A673 (cell line): ENCODE results near the gene CCN5. TPM values are rescaled to one million over a fixed set of nuclear protein-coding genes. Genes with fewer than 3 reads are reported as not detected.

Source experiments
- BruUV-seq: library from RNA; stranded (reverse); fragments of 400-500 nt; replicated peaks from 2 replicates; lab custom pipeline; 2021; lab: Mats Ljungman, UMichigan
- CTCF ChIA-PET: fragments of 300-600 bp; sonication (Branson Sonifier 250); formaldehyde crosslinking; loops from one replicate; lab custom pipeline; 2022; ENCODE audit warnings: antibody characterized with exemption; lab: Charles Lee
- POLR2A ChIA-PET: fragments of 300-600 bp; sonication (Branson Sonifier 250); formaldehyde crosslinking; loops from one replicate; lab custom pipeline; 2022; ENCODE audit warnings: antibody characterized with exemption; ENCODE audit not compliant: low non-redundant PET; lab: Charles Lee
- DNase-seq: peaks from one replicate; pipeline ENCODE4 v3.0.0-alpha.2; 2015; ENCODE audit warnings: low spot score
- H3K27ac ChIP-seq: fragments of 200-600 bp; sonication (generic); 2 replicates; pipeline ENCODE4 v1.5.1; 2016; ENCODE audit warnings: mixed run types, low read depth, mild to moderate bottlenecking, mixed read lengths, antibody characterized with exemption, low read length; ENCODE audit not compliant: poor library complexity, severe bottlenecking
- H3K27me3 ChIP-seq: fragments of 200-600 bp; sonication (generic); replicated peaks from 2 replicates; pipeline ENCODE4 v1.6.1; 2017; ENCODE audit warnings: mixed run types, low read depth, mild to moderate bottlenecking, mixed read lengths, antibody characterized with exemption, low read length; ENCODE audit not compliant: insufficient read depth, poor library complexity
- H3K36me3 ChIP-seq: fragments of 200-600 bp; sonication (generic); 2 replicates; pipeline ENCODE4 v1.6.1; 2016; ENCODE audit warnings: mixed run types, mild to moderate bottlenecking, mixed read lengths, antibody characterized with exemption, low read length; ENCODE audit not compliant: insufficient read depth, poor library complexity, severe bottlenecking
- H3K4me1 ChIP-seq: fragments of 200-600 bp; sonication (generic); 2 replicates; pipeline ENCODE4 v1.6.1; 2017; ENCODE audit warnings: mixed run types, mild to moderate bottlenecking, mixed read lengths, antibody characterized with exemption, low read length; ENCODE audit not compliant: insufficient read depth, poor library complexity, severe bottlenecking
- H3K4me3 ChIP-seq: fragments of 200-600 bp; sonication (generic); 2 replicates; pipeline ENCODE4 v1.5.1; 2016; ENCODE audit warnings: low read depth, mixed run types, mild to moderate bottlenecking, mixed read lengths, low read length; ENCODE audit not compliant: poor library complexity, severe bottlenecking
- H3K9me3 ChIP-seq: fragments of 200-600 bp; sonication (generic); 2 replicates; pipeline ENCODE4 v1.6.1; 2016; ENCODE audit warnings: mixed run types, low read depth, mild to moderate bottlenecking, mixed read lengths, antibody characterized with exemption, low read length; ENCODE audit not compliant: poor library complexity, severe bottlenecking
- CTCF ChIP-seq: fragments of 300-800, 200-600 bp; sonication (generic); conservative IDR thresholded peaks from 2 replicates; pipeline ENCODE4 v1.5.1; 2017; ENCODE audit warnings: low read depth, mild to moderate bottlenecking, antibody characterized with exemption, low read length, moderate library complexity, mixed read lengths
- EZH2 ChIP-seq: fragments of 200-600 bp; sonication (generic); IDR thresholded peaks from 2 replicates; pipeline ENCODE4 v1.6.1; 2017; ENCODE audit warnings: borderline replicate concordance, low read depth, mild to moderate bottlenecking, mixed read lengths, antibody characterized with exemption, low read length; ENCODE audit not compliant: poor library complexity, severe bottlenecking
- intact Hi-C: fragments of 100-400 bp; cut with micrococcal nuclease; formaldehyde crosslinking; loops from one replicate; pipeline ENCODE4 v1.10.0; 2022; ENCODE audit not compliant: unreplicated experiment
- total RNA-seq: library from RNA; stranded (reverse); gene quantifications from 2 replicates; pipeline ENCODE4 v1.2.3, GENCODE V29; 2021

The CCN5 gene
- total RNA-seq, 1 experiment from 2014 or later, result not detected

GRCh38 chr20:44723391-44723790 is 8.2 kb downstream of the CCN5 start:
- no peak overlapping the region for H3K27ac ChIP-seq
- H3K27me3 ChIP-seq, result no peaks in the 10 kb centered on the region
- intact Hi-C loops, result no loop called here
- DNase-seq, result no peak
- H3K36me3 ChIP-seq, result no peaks in the 10 kb centered on the region
- ChIA-PET CTCF (no interaction called here), POLR2A (no interaction called here)
- no peak overlapping the region for H3K4me3 ChIP-seq
- BruUV-seq, result no TSS peak
- no peaks in the 10 kb centered on the region for H3K9me3 ChIP-seq
- peaks cover 22% of the 10 kb centered on the region for H3K4me1 ChIP-seq
- TF ChIP-seq EZH2, result no peak
- TF ChIP-seq CTCF, result no peak

GRCh38 chr20:44723798-44724362 is 8.7 kb downstream of the CCN5 start:
- BruUV-seq, result no TSS peak
- intact Hi-C loops, result no loop called here
- Histone ChIP-seq H3K27ac (no peak overlapping the region), H3K4me3 (no peak overlapping the region), H3K36me3 (no peaks in the 10 kb centered on the region), H3K4me1 (peaks cover 27% of the 10 kb centered on the region), H3K9me3 (no peaks in the 10 kb centered on the region), H3K27me3 (no peaks in the 10 kb centered on the region)
- ChIA-PET POLR2A (no interaction called here), CTCF (no interaction called here)
- no peak for DNase-seq
- TF ChIP-seq EZH2 (no peak), CTCF (no peak)

GRCh38 chr20:44724423-44725091 is 9.4 kb downstream of the CCN5 start:
- H3K36me3 ChIP-seq, result no peaks in the 10 kb centered on the region
- BruUV-seq, result no TSS peak
- POLR2A ChIA-PET, result no interaction called here
- H3K9me3 ChIP-seq, result no peaks in the 10 kb centered on the region
- CTCF ChIA-PET, result no interaction called here
- no peak overlapping the region for H3K27ac ChIP-seq
- H3K27me3 ChIP-seq, result no peaks in the 10 kb centered on the region
- TF ChIP-seq CTCF (no peak), EZH2 (no peak)
- intact Hi-C loops, result no loop called here
- no peak for DNase-seq
- H3K4me3 ChIP-seq, result no peak overlapping the region
- peaks cover 33% of the 10 kb centered on the region for H3K4me1 ChIP-seq
